HFF-Myc (cell line): Measurements from ENCODE around the gene IPO8.

Experiments
- DNase-seq: peaks from one replicate; pipeline ENCODE4 v3.0.0-alpha.2; 2011; ENCODE audit warnings: low read depth; ENCODE audit errors: extremely low read depth
- H3K4me3 ChIP-seq: replicated peaks from 2 replicates; pipeline ENCODE4 v1.5.1; 2011; ENCODE audit warnings: low read depth, mild to moderate bottlenecking, control low read depth, low read length
- TF ChIP-seq, protein P1 (sequence below): IDR thresholded peaks from 2 replicates; pipeline ENCODE4 v1.5.1; 2012; ENCODE audit warnings: mild to moderate bottlenecking, low read depth, low read length, control low read depth; ENCODE audit errors: missing control alignments

Gene IPO8

DNA sequence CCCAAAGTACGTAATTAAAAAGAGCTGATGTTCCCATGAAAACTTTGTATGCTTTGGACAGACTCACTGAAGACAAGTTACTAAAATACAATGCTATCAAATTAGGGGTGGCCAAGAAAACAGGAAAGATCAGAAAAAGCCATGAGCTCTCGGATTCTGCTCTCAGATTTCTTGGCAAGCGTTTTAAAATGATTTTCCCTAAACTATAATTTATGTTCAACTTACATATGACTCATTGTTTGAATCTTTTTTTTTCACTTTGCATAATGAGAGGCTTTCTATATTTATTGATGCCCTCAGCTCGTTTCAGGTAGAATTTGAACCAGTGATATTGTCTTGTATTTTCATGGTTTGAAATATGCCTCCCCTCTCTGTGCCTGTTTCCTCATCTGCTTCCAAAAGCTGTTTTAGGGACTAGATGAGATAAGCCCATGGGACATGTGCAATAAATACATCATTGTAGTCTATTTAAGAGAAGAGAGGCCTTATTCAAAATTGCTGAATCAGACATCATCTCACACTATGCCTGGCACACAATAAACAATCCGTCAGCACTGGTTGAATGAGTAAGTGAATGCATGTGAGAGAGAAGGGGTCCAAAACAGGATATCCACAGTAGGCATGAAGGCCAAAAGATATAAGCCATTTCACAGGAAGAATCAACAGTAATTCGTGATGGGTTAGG lies 4.7 kb upstream of the IPO8 start:
- TF ChIP-seq, protein P1, sequence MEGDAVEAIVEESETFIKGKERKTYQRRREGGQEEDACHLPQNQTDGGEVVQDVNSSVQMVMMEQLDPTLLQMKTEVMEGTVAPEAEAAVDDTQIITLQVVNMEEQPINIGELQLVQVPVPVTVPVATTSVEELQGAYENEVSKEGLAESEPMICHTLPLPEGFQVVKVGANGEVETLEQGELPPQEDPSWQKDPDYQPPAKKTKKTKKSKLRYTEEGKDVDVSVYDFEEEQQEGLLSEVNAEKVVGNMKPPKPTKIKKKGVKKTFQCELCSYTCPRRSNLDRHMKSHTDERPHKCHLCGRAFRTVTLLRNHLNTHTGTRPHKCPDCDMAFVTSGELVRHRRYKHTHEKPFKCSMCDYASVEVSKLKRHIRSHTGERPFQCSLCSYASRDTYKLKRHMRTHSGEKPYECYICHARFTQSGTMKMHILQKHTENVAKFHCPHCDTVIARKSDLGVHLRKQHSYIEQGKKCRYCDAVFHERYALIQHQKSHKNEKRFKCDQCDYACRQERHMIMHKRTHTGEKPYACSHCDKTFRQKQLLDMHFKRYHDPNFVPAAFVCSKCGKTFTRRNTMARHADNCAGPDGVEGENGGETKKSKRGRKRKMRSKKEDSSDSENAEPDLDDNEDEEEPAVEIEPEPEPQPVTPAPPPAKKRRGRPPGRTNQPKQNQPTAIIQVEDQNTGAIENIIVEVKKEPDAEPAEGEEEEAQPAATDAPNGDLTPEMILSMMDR: no peak
- DNase-seq: no peak
- H3K4me3 ChIP-seq: no peak overlapping the region

DNA sequence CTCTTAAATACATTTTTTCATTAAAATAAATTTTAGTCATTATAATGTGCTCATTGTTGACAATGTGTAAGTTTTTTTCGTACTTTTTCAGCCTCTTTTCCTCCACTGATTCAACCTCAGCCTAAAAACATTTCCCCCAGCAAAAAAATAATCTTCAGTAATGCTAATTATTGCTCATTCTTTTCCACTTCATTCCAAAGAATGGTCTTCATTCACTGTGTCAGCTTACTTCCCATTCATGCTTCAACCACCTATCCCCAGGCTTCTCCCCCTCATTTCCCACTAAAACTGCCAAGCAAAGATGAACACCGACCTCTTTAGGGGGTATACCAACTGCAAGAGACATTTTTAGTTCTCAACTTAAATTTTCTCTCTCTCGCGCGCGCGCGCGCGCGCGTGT lies 2.7 kb upstream of the IPO8 start:
- H3K4me3 ChIP-seq: no peak overlapping the region
- TF ChIP-seq, protein P1: no peak
- DNase-seq: no peak

DNA sequence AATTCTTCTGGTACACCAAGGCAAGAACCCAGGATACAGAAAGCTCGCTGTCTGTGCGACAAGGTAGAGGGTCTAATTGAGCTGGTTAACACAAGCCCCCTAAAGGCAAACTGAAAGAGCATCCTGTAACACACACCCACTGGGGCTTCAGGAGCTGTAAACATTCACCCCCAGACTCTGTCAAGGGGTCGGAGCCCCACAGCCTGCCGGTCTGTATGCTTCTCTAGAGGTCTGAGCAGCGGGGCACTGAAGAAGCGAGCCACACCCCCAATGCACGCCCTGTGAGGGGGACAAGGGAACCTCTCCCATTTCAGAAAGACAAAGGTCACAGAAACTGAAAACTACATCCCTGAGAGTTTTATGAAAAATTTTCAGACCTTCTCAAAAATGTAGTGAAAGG lies 1.3 kb upstream of the IPO8 start:
- no peak for DNase-seq
- TF ChIP-seq, protein P1: no peak
- no peak overlapping the region for H3K4me3 ChIP-seq

DNA sequence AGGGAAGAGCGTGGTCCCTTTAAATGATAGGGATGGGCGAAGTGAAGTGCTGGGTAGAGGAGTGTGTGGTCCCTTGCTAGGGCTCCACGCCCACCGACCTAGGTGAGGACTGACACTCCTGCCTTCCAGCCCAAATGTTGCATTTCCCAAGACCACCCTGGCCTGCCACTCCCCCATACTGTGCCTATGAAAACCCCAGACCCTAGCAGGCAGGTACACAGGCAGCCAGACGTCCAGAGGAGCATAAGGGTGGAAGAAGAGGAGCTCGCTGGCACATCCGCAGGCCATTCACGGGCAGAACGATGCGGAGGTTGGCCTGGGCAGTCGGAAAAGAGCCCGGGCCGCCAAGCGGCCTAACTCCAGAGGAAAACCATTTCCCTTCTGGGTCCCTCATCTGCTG lies 817 bp upstream of the IPO8 start:
- peak overlapping the region; percentile 93 for H3K4me3 ChIP-seq
- no peak for DNase-seq
- TF ChIP-seq, protein P1: no peak

DNA sequence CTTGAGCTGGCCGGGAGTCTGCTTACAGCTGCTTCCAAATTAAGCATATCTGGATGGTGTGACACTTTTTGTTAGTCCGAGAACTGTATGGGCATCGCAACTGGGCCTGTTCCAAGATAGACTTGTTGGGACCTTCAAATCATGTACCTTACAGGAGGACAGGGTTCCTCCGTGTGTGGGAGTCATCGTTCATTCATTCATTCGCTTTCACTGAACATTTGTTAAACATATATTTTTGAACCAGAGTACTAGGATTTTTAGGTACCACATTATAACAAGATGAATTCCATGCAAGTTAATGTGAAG lies 387 bp upstream of the IPO8 start:
- H3K4me3 ChIP-seq: peak overlapping the region; percentile 93
- TF ChIP-seq, protein P1: no peak
- no peak for DNase-seq

DNA sequence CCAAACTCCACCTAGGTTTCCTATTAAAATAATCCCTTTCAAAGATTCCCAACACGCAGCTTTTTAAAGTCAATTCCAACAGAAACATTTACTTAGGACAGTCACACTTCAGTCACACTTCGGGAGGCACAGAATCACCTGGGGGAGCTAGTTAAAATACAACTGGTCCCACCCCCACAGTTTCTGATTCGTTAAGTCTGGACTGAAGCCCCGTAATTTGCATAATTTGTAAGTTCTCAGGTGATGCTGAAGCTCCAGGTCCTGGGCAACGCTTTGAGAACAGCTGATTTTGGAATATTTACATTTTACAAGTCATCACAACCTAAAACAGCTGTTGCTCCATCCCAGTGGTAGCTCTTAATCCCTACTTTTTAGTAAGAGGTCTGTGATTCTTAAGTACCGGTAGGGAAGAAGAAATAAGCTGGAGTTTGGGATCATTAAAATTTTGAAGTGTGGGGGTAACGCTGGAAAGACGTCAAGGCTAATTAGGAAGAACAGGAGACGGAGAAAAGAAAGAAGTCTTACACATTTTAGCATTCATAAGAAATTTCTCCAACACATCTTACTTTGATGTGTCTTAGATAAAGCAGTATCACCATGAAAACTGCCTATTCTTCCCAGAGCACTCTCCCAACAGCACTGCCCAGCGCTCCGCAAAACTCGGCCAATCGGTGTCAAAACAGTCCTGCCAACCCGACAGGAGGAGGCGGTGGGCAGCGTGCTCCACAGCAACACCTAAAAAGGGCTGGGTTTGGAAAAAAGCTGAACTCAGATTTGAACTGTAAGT lies 1.1 kb downstream of the IPO8 start:
- TF ChIP-seq, protein P1: no peak
- peak overlapping the region; percentile 93 for H3K4me3 ChIP-seq
- no peak for DNase-seq
